ENCODE results near the gene FKBP14. TPM values are rescaled to one million over a fixed set of nuclear protein-coding genes. Genes with fewer than 3 reads are reported as not detected.

Gene FKBP14
- total and polyA plus RNA-seq, 2 of the 8 experiments (the other 6 are each of a cell fraction or from before 2014, with no cell fraction given) = 3.2 to 20.7 TPM

DNA sequence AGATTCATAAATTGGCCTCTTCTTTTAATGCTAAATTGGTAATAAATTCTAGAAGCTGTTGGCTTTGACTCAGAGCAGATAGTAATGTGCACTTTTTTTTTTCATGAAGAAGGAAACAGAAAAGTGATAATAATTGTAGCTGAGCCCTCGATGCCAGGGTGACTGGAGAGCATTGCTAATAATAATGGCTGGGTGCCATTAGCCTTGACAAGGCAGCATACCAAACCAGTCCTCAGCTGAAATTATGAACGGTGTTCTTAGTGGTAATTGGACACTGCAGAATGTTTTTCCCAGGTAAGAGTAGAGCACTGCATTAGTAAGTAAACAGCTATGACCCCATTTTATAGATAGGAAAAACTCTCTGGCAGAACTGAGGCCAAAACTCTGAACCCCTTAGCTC lies 20.6 kb upstream of the FKBP14 start (continued):
- TF ChIP-seq EGR1 (IDR thresholded peaks at IDR 0.05; ENCODE audit: borderline replicate concordance, low read depth, low read length) (no peak), MAFK (IDR thresholded peaks at IDR 0.05; ENCODE audit: low read depth, low read length) (no peak), POU5F1 (IDR thresholded peaks at IDR 0.05; ENCODE audit: low read depth, low read length) (no peak), CEBPB (IDR thresholded peaks at IDR 0.05; ENCODE audit: low read depth, low read length) (no peak), SP1 (IDR thresholded peaks at IDR 0.05; ENCODE audit: low read depth, low read length) (no peak)

Measured in H1 (cell line).